Uterus (tissue), 2 donors: ENCODE results near the gene ADAM10.

Experiments
- CTCF ChIP-seq, 4 experiments: fragments of 200-600 bp in 2 of 4; fragments of 450-650 bp in 2 of 4; sonication (generic) in 2 of 4; IDR thresholded peaks; one replicate each; pipeline ENCODE4 v1.5.1; 2016 to 2019; ENCODE audit warnings: antibody characterized with exemption in 4 of 4, mild to moderate bottlenecking in 2 of 4, moderate library complexity in 1 of 4
- POLR2A ChIP-seq, 2 donors: fragments of 450-650 bp; IDR thresholded peaks; one replicate each; pipeline ENCODE4 v1.6.1; 2016; ENCODE audit warnings: antibody characterized with exemption in 2 of 2, mild to moderate bottlenecking in 1 of 2, moderate library complexity in 1 of 2

DNA sequence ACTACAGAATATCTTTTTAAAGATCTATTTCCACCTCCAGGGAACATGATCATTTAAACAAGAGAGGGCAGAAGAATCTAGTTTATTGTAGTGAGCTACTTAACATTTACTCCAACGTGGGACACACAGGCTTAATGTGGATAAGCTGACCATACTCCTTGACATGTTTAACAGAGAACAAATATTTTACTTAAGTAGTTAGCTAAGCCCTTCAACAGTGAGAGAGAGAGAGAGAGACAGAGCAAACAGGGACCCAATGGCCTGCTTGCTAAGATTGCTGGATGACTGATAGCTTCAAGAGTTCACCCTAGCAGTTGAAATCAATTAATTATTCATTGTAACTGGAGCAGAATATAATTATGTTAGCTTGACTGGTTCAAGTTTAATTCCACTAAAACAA, 158.6 kb downstream of the ADAM10 start:
- no peak for TF ChIP-seq CTCF (IDR thresholded peaks at IDR 0.05)
- no peak for TF ChIP-seq POLR2A (IDR thresholded peaks at IDR 0.05)
